AG04449 (cell line): ENCODE measurements around the gene EIF1AD.

ENCODE experiments used
- CTCF ChIA-PET: fragments of 350-600 bp; formaldehyde crosslinking; extraction: SDS; loops from one replicate; lab custom pipeline; 2021; ENCODE audit warnings: antibody characterized with exemption; lab: Yijun Ruan, JAX
- POLR2A ChIA-PET: fragments of 400-600, 350-600 bp; formaldehyde crosslinking; extraction: SDS; loops from one replicate; lab custom pipeline; 2020; ENCODE audit warnings: antibody characterized with exemption, inconsistent platforms; lab: Yijun Ruan, JAX
- DNase-seq: peaks from one replicate; pipeline ENCODE4 v3.0.0-alpha.2; 2010; ENCODE audit warnings: low read depth, low spot score
- H3K4me3 ChIP-seq: 2 replicates; pipeline ENCODE4 v1.5.1; 2011; ENCODE audit warnings: low read depth, mild to moderate bottlenecking, control low read depth, low read length
- TF ChIP-seq, protein P1 (sequence below): IDR thresholded peaks from one replicate; pipeline ENCODE4 v1.5.1; 2011; ENCODE audit warnings: mild to moderate bottlenecking, moderate library complexity, low read length, control low read depth, inconsistent platforms; ENCODE audit not compliant: insufficient read depth; ENCODE audit errors: missing control alignments

Gene EIF1AD

DNA sequence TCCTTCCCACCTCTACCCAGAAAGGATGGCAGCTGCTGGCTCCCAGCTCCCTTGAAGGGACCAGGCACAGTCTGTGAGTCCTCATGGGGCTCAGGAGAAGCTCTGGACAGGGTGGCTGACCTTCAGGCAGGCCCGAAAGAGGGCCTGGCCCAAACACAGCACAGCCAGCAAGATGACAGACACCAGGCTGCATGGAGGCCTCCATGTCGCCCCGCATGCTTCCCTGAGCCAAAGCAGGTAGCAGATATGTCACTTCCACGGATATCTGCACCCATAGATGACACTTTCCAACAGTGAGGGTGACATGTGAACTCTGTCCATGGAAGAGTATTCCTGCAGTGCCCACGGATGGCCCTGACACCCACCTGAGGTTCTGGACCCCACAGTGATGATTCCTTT lies 18.4 kb downstream of the EIF1AD start:
- POLR2A ChIA-PET, result interaction anchor here (1.4 kb wide), 1 partner anchor 124 kb away, joined by 4 read pairs; the partner anchor contains the start of gene MUS81
- H3K4me3 ChIP-seq, result no peak overlapping the region
- TF ChIP-seq, protein P1, sequence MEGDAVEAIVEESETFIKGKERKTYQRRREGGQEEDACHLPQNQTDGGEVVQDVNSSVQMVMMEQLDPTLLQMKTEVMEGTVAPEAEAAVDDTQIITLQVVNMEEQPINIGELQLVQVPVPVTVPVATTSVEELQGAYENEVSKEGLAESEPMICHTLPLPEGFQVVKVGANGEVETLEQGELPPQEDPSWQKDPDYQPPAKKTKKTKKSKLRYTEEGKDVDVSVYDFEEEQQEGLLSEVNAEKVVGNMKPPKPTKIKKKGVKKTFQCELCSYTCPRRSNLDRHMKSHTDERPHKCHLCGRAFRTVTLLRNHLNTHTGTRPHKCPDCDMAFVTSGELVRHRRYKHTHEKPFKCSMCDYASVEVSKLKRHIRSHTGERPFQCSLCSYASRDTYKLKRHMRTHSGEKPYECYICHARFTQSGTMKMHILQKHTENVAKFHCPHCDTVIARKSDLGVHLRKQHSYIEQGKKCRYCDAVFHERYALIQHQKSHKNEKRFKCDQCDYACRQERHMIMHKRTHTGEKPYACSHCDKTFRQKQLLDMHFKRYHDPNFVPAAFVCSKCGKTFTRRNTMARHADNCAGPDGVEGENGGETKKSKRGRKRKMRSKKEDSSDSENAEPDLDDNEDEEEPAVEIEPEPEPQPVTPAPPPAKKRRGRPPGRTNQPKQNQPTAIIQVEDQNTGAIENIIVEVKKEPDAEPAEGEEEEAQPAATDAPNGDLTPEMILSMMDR, result no peak
- CTCF ChIA-PET, result interaction anchor here (1.9 to 44.9 kb wide), 3 partner anchors 13 to 124 kb away, joined by 5 to 1090 read pairs (median 8); partner anchors contain the start of genes CCDC85B, CTSW, EFEMP2 and FIBP
- no peak for DNase-seq

DNA sequence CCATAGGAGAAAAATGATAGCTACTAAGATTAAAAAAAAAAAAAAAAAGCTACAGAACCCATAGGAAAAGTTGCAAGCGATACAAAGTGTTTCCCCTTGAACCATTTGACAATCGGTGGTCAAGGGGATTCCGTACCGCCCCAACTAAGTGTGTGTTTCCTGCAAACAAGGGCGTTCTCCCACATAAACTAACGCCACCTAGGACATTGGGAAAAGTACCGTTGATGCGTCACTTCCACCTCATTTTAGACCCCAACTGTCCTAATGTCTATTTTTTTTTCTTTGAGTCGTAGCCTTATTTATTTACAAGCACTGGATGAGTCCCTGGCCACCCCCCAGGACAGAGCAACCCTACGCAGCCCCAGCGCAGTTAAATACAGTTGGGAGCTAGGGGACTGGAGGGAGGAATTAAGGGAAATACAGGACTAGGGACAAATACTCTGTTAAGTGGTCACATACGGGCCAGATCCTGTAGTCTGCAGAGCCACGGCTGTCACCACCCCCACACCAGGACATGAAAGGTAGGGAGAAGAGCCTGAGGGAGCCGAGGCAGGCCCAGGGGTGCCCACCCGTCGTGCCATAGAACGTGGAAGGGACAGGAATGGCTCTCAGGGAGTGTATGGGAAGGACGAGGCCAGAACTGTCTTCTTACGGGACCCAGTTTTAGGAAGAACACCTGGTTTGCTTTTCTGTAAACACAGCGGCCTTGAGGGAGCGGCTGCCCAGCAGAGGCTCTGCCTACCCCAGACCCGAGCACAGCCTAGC lies 19.0 kb downstream of the EIF1AD start:
- TF ChIP-seq, protein P1, result no peak
- ChIA-PET CTCF (interaction anchor here (0.8 to 44.9 kb wide), 5 partner anchors 12 to 278 kb away, joined by 3 to 1090 read pairs (median 5); partner anchors contain the start of genes CCDC85B, CTSW, EFEMP2 and FIBP), POLR2A (interaction anchor here (0.6 to 2.5 kb wide), 4 partner anchors 11 to 123 kb away, joined by 3 to 7 read pairs (median 4); partner anchors contain the start of genes CCDC85B and MUS81)
- H3K4me3 ChIP-seq, result no peak overlapping the region
- DNase-seq, result no peak

DNA sequence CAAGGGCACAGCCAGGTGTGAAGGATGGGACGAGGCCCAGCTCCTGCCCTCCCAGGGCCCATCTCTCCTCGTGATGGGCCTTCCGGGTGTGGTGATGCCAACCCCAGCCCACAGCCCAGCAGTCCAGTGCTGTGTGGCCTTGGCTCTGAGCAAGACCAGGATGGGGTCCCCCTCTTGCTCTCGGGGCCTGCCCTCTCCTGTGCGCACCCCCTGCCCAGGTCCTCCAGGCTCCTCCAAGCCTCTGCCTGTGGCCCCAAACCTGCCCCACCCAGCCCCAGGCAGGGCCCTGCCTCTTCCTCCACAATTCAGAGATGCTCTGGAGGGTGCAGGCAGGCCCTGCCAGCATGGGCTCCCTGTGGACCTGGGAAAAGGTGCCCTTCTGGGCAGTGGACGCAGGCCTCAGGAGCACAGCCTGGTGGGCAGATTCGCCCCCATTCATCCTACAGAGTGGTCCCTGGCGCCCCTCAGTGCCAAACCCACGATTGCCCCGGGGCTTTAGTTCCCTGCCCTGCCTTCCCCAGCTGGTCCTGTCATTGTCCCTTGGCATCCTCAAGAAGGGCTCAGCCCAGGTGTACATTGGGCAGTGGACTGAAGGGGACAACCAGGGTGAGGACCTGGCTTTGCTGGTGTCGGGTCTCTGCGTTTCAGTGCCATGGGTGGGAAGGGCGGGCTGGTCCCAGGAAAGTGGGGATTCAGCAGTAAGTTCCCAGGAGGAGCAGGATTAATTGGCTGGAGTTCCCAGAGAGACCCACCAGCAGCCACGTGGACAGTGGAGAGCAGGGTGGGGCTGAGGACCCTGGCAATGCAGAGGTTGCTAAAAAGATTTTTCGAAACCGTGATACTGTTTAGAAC lies 19.8 kb downstream of the EIF1AD start:
- no peak overlapping the region for H3K4me3 ChIP-seq
- POLR2A ChIA-PET, result interaction anchor here (0.6 to 2.5 kb wide), 3 partner anchors 11 to 91 kb away, joined by 3 to 7 read pairs (median 4); partner anchors contain the start of gene CCDC85B
- TF ChIP-seq, protein P1, result no peak
- DNase-seq, result no peak
- CTCF ChIA-PET, result interaction anchor here (0.8 to 44.9 kb wide), 6 partner anchors 9 to 277 kb away, joined by 3 to 1090 read pairs (median 4); partner anchors contain the start of genes CCDC85B, CTSW, EFEMP2 and FIBP

DNA sequence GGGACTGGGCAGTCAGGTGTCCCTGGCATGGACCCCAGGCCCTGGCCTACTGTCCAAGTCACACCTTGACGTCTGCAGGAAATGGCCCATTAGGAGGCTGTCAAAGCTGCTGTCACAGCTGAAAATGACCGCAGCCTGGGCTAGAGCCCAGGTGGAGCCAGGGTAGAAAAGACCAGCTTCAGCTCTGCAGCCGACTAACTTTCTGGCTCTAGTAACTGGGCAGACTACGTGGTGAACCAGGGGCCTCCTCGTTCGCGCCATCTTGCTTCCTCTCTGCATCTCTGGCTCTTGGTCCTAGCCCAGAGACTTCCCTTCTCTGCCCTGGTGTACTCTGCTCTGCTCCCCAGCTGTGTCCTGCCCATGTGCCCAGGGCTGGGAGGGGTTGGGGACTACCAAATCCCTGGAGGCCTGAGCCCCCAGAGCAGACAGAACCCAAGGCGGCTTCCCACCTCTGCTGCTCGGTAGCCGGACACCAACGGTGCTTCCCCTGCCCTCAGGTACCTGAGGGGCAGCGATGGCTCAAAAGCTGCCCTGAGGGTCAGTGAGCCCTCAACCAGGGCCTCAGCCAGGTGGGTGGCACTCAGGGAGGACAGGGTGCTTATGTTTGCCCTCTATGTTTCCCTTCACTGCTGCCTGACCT lies 20.7 kb downstream of the EIF1AD start:
- CTCF ChIA-PET, result interaction anchor here (1.0 to 44.9 kb wide), 2 partner anchors 10 to 99 kb away, joined by 4 to 1090 read pairs; partner anchors contain the start of genes CCDC85B, CTSW, EFEMP2 and FIBP
- TF ChIP-seq, protein P1, result no peak
- no peak for DNase-seq
- POLR2A ChIA-PET, result interaction anchor here (2.5 kb wide), 1 partner anchor 90 kb away, joined by 7 read pairs; the partner anchor contains the start of gene CCDC85B
- H3K4me3 ChIP-seq, result no peak overlapping the region

DNA sequence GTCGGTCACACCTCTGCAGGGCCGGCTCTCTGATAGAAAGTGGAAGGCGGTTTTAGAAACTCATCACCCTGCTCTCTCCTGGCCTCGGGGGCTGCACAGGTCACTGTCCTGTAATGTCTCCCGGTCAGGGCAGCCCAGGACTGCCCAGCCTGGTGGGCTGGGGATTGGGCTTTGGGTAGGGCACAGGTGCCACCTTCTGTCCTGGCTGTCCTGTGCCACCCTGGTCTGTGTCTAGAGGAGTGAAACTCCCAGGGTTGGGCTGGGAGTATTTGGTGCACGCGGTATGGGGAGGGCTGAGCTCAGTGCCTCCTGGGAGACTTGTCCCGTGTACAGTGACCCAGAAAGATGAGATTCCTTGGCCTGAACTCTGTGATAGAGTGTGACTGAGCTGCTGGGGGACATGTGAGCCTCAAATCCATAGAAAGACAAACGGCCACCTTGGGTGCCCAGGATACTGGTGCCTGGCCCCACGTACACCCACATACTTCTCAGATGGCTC lies 22.6 kb downstream of the EIF1AD start:
- ChIA-PET POLR2A (interaction anchor here (1.0 kb wide), 1 partner anchor 23 kb away, joined by 3 read pairs; no protein-coding TSS in a partner anchor), CTCF (interaction anchor here (1.1 to 44.9 kb wide), 5 partner anchors 9 to 268 kb away, joined by 3 to 1090 read pairs (median 4); partner anchors contain the start of genes CCDC85B, CTSW, EFEMP2 and FIBP)
- H3K4me3 ChIP-seq, result no peak overlapping the region
- TF ChIP-seq, protein P1, result no peak
- DNase-seq, result no peak
